Measurements from ENCODE around the gene ALKBH5. TPM values are rescaled to one million over a fixed set of nuclear protein-coding genes. Genes with fewer than 3 reads are reported as not detected.

ALKBH5 gene
- total RNA-seq, 1 experiment from 2014 or later = 97.8 TPM

GRCh38 chr17:18233803-18234518 is 50.3 kb downstream of the ALKBH5 start:
- H3K9me2 ChIP-seq (ENCODE audit: insufficient read depth) = no peaks in the 10 kb centered on the region
- H4K20me1 ChIP-seq (ENCODE audit: insufficient read depth) = no peaks in the 10 kb centered on the region
- no peaks in the 10 kb centered on the region for H3K79me2 ChIP-seq (ENCODE audit: insufficient read depth, low read length)
- peaks cover 0 to 13% of the 10 kb centered on the region in 2 experiments; a peak in 2 of 4 replicates for H3K4me1 ChIP-seq (ENCODE audit: control insufficient read depth in 1 of 2, insufficient read depth in 2 of 2, low read length in 2 of 2)
- POLR2A ChIA-PET = no interaction called here
- H3K9ac ChIP-seq (ENCODE audit: low read length) = no peak overlapping the region
- H3K36me3 ChIP-seq (ENCODE audit: control insufficient read depth in 1 of 2, insufficient read depth in 2 of 2, low read length in 2 of 2) = no peaks in the 10 kb centered on the region; a peak in 1 of 4 replicates
- RAD21 ChIA-PET (ENCODE audit: low non-redundant PET in 1 of 2, low total read pairs in 2 of 2, uncharacterized antibody in 2 of 2, unreplicated experiment in 2 of 2) = no interaction called here
- no peak for TF ChIP-seq EGR1 (IDR thresholded peaks at IDR 0.05; ENCODE audit: low read depth)
- no peak for TF ChIP-seq ZNF274 (IDR thresholded peaks at IDR 0.05; ENCODE audit: low read depth, low read length)
- no peak for TF ChIP-seq CEBPB (IDR thresholded peaks at IDR 0.05; ENCODE audit: low read depth)
- TF ChIP-seq CTCF (IDR thresholded peaks at IDR 0.05 in 2 of 3, conservative IDR thresholded peaks at IDR 0.05 in 1 of 3; ENCODE audit: borderline replicate concordance in 1 of 3, insufficient read depth in 1 of 3, low read depth in 2 of 3, low read length in 2 of 3) = no peak
- TF ChIP-seq MAX (IDR thresholded peaks at IDR 0.05) = no peak
- TF ChIP-seq ZFX (IDR thresholded peaks at IDR 0.05) = no peak
- no peak for TF ChIP-seq ZBTB33 (IDR thresholded peaks at IDR 0.05; ENCODE audit: extremely low read depth, insufficient replicate concordance, low read length)
- no peak for TF ChIP-seq TCF7L2 (IDR thresholded peaks at IDR 0.05; ENCODE audit: borderline replicate concordance, extremely low read depth, insufficient read depth, insufficient read length)
- no peak for TF ChIP-seq EZH2phosphoT487 (IDR thresholded peaks at IDR 0.05; ENCODE audit: borderline replicate concordance)
- no peak for TF ChIP-seq EZH2 (IDR thresholded peaks at IDR 0.05)
- no peak for TF ChIP-seq POLR2A (IDR thresholded peaks at IDR 0.05; ENCODE audit: borderline replicate concordance, extremely low read depth, insufficient read depth, insufficient read length)
- no peak for TF ChIP-seq FOSL1 (IDR thresholded peaks at IDR 0.05; ENCODE audit: low read depth)
- no peak for TF ChIP-seq RAD21 (IDR thresholded peaks at IDR 0.05; ENCODE audit: low read depth)
- TF ChIP-seq SIN3A (IDR thresholded peaks at IDR 0.05; ENCODE audit: low read depth) = no peak
- no TSS peak for BruUV-seq (replicated peaks)
- no peak overlapping the region for H3K4me2 ChIP-seq (ENCODE audit: low read length)
- H3K27ac ChIP-seq (ENCODE audit: low read depth, low read length) = no peak overlapping the region
- ATAC-seq (no peak), DNase-seq (ENCODE audit: low read depth, low spot score) (no peak)
- H3K4me3 ChIP-seq (replicated peaks in 1 of 2; ENCODE audit: low read depth in 1 of 2, low read length in 2 of 2) = no peak overlapping the region
- intact Hi-C loops (cut with micrococcal nuclease) = no loop called here
- H3K27me3 ChIP-seq (ENCODE audit: insufficient read depth, low read length) = no peaks in the 10 kb centered on the region
- H3K9me3 ChIP-seq (ENCODE audit: control insufficient read depth in 1 of 2, insufficient read depth in 1 of 2, low read depth in 1 of 2, low read length in 2 of 2) = no peaks in the 10 kb centered on the region
- no peak overlapping the region for H2AFZ ChIP-seq (ENCODE audit: low read depth, low read length, poor library complexity, severe bottlenecking)
- CTCF ChIA-PET = no interaction called here
